AG09319 (cell line): ENCODE data around the gene NUCKS1.

ENCODE experiments used
- DNase-seq: peaks from one replicate; pipeline ENCODE4 v3.0.0-alpha.2; 2010; ENCODE audit warnings: low read depth; ENCODE audit errors: extremely low read depth
- TF ChIP-seq, protein P1 (sequence below): IDR thresholded peaks from 2 replicates; pipeline ENCODE4 v1.5.1; 2011; ENCODE audit warnings: low read depth, mild to moderate bottlenecking, inconsistent platforms, low read length, moderate library complexity

The NUCKS1 gene

DNA sequence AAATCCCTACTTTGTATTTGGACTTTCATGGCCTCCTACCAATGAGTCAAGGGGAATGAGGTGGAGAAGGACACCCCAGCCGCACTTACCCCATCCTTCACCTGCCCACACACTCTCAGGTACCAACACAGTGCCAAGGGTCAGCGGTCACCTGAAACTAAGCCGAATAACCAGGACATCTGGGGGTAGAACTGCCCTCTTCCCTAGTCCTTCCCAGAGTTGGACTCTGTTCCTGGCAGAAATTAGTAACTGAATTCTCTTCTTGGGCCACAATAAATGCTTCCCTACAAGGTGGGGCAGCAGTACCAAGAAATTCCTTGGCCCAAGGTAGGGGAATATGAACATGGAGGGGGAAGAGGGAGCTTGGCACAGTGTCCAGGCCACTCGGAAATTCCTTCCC, 77.0 kb downstream of the NUCKS1 start:
- DNase-seq: no peak
- TF ChIP-seq, protein P1, sequence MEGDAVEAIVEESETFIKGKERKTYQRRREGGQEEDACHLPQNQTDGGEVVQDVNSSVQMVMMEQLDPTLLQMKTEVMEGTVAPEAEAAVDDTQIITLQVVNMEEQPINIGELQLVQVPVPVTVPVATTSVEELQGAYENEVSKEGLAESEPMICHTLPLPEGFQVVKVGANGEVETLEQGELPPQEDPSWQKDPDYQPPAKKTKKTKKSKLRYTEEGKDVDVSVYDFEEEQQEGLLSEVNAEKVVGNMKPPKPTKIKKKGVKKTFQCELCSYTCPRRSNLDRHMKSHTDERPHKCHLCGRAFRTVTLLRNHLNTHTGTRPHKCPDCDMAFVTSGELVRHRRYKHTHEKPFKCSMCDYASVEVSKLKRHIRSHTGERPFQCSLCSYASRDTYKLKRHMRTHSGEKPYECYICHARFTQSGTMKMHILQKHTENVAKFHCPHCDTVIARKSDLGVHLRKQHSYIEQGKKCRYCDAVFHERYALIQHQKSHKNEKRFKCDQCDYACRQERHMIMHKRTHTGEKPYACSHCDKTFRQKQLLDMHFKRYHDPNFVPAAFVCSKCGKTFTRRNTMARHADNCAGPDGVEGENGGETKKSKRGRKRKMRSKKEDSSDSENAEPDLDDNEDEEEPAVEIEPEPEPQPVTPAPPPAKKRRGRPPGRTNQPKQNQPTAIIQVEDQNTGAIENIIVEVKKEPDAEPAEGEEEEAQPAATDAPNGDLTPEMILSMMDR: no peak

- no peak for DNase-seq
- TF ChIP-seq, protein P1: no peak
These were observed 77.5 kb downstream of the NUCKS1 start for GRCh38 chr1:205672395-205672889.

GRCh38 chr1:205670611-205671430, 79.2 kb downstream of the NUCKS1 start:
- TF ChIP-seq, protein P1: no peak
- no peak for DNase-seq

DNA sequence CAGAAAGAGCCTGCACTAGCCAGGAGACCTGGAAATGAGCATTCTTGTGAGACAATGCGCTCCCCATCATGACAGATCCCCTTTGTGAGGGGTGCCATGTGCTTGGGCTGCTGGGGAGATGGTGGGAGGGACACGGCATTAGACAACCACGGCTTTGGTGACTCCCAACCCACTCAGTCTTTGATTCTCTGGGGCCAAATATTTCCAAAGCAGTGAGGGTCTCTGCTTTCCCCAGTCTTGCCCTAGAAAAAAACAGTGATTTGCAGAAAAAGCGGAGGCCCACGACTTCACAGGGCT, 79.9 kb downstream of the NUCKS1 start:
- DNase-seq: no peak
- TF ChIP-seq, protein P1: no peak

DNA sequence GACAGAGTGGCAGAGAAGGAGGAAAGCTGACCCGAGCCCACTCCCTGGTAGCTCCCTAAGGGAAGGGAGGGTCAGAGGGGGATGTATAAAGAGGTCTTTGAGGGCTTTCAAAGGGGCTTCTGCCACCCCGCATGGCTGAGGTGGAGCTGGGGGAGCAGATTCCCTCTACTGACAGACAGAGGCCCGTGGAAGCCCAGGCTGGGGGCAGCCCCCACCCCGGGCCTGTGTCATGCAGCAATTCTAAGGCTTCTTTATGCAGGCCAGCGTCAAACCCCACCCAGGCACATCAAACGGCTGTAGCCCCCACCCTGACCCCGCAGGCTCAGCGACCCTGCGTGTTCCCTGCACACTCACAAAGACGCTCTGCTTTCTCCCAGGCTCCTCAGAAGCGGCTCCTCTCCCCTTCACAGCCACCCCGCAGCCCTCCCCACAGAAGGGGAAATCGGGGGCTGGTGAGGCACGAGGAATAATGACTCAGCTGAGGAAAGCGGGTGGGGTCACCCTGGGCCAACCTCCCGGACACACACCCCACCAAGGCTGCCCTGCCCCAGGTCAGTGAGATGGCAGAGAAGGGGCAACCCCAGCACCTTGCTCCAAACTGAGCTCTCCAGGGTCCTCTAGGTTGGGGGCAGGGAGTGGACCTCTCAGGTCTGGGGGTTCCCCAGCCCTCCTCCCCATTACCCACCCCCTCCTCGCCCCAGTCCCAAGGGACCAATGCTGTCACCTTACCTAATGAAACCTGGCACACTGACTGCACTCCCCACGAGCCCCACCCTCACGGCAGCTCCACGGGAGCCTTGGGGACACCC, 80.4 kb downstream of the NUCKS1 start:
- TF ChIP-seq, protein P1: no peak
- no peak for DNase-seq

- TF ChIP-seq, protein P1: no peak
- no peak for DNase-seq
These were observed 81.0 kb downstream of the NUCKS1 start for GRCh38 chr1:205668951-205669340.
